NCI-H1105 (cell line): Measurements from ENCODE around the gene SSH2.
A peak's percentile ranks its signal among the peaks of the same experiment; 100 is the strongest.
"Not testable (repeated sequence)": the region's sequence is repeated elsewhere in the genome, so short reads cannot be mapped to it uniquely, and the experiment has no call there.

ENCODE experiments used
- DNase-seq: peaks from one replicate; lab custom pipeline; 2025; lab: John Stamatoyannopoulos, UW

The SSH2 gene

GRCh38 chr17:29782917-29783316, 147.1 kb downstream of the SSH2 start:
- no peak for DNase-seq

GRCh38 chr17:29779812-29780190, 150.2 kb downstream of the SSH2 start:
- not testable (repeated sequence) for DNase-seq

GRCh38 chr17:29778956-29779811, 150.8 kb downstream of the SSH2 start:
- DNase-seq: peak; percentile 8

- DNase-seq: no peak
Observed at GRCh38 chr17:29777663-29778062, 152.4 kb downstream of the SSH2 start.

GRCh38 chr17:29776026-29776425, 154.0 kb downstream of the SSH2 start:
- no peak for DNase-seq

- DNase-seq: no peak
Observed at GRCh38 chr17:29772981-29773380, 157.0 kb downstream of the SSH2 start.

- no peak for DNase-seq
Observed at GRCh38 chr17:29771546-29771945, 158.5 kb downstream of the SSH2 start.

- DNase-seq: no peak
Observed at GRCh38 chr17:29769225-29769624, 160.8 kb downstream of the SSH2 start.

- no peak for DNase-seq
Observed at GRCh38 chr17:29766796-29767327, 163.2 kb downstream of the SSH2 start.

GRCh38 chr17:29764748-29765147, 165.3 kb downstream of the SSH2 start:
- no peak for DNase-seq

GRCh38 chr17:29764217-29764616, 165.8 kb downstream of the SSH2 start:
- DNase-seq: no peak

- no peak for DNase-seq
Observed at GRCh38 chr17:29763273-29763672, 166.8 kb downstream of the SSH2 start.

GRCh38 chr17:29761040-29761761, 168.8 kb downstream of the SSH2 start:
- peak; percentile 31 for DNase-seq

- DNase-seq: no peak
Observed at GRCh38 chr17:29760279-29761039, 169.6 kb downstream of the SSH2 start.

- no peak for DNase-seq
Observed at GRCh38 chr17:29758255-29758654, 171.8 kb downstream of the SSH2 start.

- DNase-seq: no peak
Observed at GRCh38 chr17:29757788-29758187, 172.2 kb downstream of the SSH2 start.

GRCh38 chr17:29753845-29754439, 176.1 kb downstream of the SSH2 start:
- DNase-seq: no peak

- DNase-seq: no peak
Observed at GRCh38 chr17:29749045-29749825, 180.8 kb downstream of the SSH2 start.

- no peak for DNase-seq
Observed at GRCh38 chr17:29748400-29748799, 181.6 kb downstream of the SSH2 start.

- DNase-seq: no peak
Observed at GRCh38 chr17:29747660-29748059, 182.4 kb downstream of the SSH2 start.

- DNase-seq: no peak
Observed at GRCh38 chr17:29746669-29747068, 183.4 kb downstream of the SSH2 start.
